ENCODE measurements around the gene NPAS3.

DNA sequence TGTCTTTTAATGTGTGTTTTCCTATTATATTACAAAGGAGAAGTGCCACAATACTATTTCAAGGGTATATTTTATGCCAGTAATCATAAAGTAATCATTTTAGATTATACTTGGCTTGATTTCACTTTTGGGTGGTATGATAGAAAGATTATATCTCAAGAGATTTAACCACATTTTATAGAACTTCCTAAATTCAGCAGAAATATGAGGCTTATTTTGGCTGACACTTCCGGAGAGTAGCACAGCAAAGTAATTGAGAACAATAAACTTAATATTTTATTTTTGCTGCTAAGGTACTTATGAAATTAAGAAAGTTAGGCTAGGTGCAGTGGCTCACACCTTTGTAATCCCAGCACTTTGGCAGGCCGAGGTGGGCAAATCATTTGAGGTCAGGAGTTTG lies 319.1 kb downstream of the NPAS3 start:
- TF ChIP-seq CTCF (conservative IDR thresholded peaks at IDR 0.05; ENCODE audit: low read length), result no peak
- TF ChIP-seq EZH2phosphoT487 (IDR thresholded peaks at IDR 0.05; ENCODE audit: borderline replicate concordance), result no peak

Data from Loucy (cell line).